Fibroblast of skin of abdomen (primary cell): ENCODE measurements around the gene NEK2. TPM values are rescaled to one million over a fixed set of nuclear protein-coding genes. Genes with fewer than 3 reads are reported as not detected.
"Not testable (repeated sequence)": the region's sequence is repeated elsewhere in the genome, so short reads cannot be mapped to it uniquely, and the experiment has no call there.

Source experiments
- DNase-seq: peaks from one replicate; pipeline ENCODE4 v3.0.0-alpha.2; 2013
- polyA plus RNA-seq, 2 experiments: library from polyadenylated mRNA; unstranded; fragments of 120-200 nt; gene quantifications; one replicate each; pipeline ENCODE4 v1.2.1, GENCODE V29; 2013; ENCODE audit not compliant: insufficient read length in 2 of 2

NEK2 gene
- polyA plus RNA-seq (2013, experiment 1 of 2; ENCODE audit: insufficient read length): 13.6 TPM
- 14.4 TPM for polyA plus RNA-seq (2013, experiment 2 of 2; ENCODE audit: insufficient read length)

DNA sequence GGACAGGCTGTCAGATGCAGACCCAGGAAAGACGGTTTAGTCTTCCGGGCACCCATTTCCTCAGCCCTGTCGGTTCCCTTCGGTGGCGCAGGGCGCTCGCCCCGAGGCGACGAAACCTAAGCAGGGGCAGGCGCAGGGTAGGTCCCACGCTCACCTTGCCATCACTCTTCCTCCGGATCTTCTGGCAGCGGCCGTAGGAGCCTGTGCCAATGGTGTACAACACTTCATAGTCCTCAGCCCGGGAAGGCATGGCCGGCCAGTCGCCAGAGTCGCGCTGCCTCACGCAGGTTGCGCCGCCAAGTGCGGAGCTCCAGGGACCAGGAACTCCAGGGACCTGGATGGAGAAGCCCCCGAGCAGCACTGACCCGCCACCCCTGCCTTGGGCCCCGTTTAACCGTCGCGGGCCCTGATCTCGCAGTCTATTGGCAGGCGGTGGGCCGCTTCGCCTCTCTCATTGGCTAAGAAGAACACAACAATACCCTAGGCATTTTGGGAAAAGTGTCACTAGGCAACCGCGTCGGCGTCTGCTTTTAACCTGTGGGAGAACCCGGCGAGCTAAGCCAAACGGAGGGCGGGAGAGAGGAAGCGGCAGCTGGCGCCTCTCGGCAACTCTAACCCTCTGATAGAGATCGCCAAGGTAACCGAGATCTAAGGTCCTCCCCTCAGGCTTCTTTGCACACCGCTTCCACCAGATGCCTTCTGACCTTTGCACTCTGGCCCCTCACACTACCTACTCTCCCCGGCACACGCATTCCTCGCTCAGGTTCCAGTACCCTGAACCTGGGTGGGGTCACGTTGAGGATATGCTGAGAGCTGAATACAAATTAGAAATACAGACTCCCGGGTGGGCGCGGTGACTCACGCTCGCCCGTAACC is at the start of gene NEK2:
NEK2 (minus strand) TSS at position 392 of the 876 bp plus-strand sequence; CDS start at position 250, 142 bp downstream.
- peak; percentile 90 for DNase-seq

DNA sequence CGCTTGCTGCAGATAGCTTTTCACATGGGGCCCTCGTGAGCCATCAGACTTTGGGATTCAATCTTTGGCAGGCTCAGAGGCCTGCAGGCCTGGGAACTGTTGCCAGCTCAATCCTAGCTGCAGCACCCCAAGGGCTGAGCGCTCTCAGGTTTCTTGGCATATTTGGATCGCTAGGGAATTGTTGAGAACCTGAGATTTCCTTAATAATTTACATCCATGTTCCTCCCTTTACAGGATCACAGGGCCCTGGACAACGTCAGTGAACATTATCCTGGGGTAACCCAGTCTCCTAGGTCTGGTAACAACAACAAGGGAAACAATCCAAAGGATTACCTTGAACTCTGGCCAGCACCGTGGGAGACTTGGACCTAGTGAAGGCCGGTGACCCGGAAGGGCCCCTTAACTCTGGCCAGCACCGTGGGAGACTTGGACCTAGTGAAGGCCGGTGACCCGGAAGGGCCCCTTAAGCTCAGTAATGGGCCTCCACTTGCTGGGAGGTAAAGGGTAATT is 49.3 kb upstream of the NEK2 start:
- no peak for DNase-seq

DNA sequence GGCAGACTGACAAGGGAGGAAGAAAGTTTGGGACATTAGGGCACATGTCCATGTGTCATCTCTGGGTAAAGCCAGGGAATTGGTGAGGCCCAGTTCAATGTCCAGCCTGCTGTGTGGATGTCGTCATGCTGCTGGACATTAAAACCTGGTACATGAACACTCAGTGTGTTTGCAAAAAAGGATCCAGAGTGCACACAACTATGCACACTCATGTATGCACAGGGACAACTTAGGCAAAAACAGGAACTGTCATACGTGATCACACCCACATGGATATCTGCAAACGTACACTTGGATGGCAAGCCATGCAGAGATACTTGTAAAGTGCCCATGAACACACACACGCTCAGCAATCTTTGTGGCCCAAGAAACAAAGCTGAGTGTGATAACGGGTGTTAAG is 47.9 kb upstream of the NEK2 start:
- no peak for DNase-seq

DNA sequence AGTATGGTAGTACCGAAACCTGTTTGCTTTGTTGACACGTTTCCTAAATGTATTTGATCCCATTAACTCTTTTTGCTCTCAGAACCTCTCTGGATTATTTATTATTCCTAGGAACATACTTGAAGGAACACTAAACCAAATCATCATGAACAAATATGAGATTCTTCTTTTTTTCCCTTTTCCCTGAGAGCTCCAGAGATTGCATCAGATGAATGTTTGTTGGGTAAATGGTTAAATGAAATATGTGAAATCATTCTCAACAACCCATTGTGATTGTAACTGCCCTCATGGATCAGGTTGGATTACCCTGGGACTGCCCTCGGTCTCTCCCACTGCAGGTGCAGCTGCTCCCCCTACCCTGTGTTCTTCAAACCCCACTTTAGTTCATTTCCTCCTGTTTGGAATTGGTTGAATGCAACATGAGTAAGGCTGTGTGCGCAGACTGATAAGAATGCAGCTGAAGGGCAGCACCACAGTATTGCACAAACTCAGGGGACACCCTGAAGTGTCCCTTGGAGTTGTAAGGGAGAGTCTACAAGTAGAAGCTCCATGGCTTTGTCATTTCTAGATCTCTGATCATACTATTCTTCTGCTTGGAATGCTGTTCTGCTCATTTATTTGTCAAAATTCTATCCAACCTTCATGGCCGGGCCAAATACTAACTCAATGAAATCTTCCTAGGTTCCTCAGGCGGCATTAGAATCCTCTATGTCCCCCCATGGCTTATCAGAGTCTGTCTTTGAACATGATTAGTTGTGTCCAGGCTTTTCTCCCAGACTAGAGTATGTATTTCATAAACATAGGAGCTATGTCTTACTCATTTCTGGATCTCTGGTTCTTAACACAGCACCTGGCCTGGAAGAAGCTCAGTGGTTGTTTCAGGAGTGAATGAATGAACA is 47.1 kb upstream of the NEK2 start:
- no peak for DNase-seq

DNA sequence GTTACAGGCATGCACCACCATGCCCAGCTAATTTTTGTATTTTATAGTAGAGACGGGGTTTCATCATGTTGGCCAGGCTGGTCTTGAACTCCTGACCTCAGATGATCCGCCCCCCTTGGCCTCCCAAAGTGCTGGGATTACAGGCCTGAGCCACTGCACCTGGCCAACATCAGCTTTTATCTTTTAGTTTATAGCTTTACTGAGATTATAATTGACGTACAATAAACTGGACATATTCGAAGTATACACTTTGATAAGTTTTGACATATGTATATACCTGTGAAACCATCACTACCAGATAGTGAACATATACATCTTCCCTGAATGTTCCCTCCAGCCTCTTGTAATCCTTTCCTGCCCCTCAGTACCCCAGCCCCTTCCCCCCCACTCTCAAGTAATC is 41.1 kb upstream of the NEK2 start:
- DNase-seq: not testable (repeated sequence)

DNA sequence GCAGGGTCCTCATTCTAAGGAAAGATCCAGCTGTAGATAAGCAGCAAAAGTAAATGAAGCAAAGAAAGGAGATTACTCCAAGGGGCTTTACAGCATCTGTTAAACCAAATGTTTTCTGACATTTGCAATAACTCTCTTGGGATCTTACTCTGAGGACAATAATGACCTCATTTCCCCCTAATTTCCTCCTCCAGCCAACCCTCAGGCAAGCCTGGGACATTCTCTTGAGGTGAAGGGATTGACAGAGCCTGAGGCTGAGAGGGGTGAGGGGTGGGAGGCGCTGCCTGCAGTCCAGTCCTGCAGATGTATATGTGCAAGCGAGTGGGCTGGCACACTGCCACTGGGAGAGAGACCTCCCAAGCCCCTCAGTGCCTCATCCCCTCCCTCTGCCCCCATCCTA is 40.5 kb upstream of the NEK2 start:
- no peak for DNase-seq

DNA sequence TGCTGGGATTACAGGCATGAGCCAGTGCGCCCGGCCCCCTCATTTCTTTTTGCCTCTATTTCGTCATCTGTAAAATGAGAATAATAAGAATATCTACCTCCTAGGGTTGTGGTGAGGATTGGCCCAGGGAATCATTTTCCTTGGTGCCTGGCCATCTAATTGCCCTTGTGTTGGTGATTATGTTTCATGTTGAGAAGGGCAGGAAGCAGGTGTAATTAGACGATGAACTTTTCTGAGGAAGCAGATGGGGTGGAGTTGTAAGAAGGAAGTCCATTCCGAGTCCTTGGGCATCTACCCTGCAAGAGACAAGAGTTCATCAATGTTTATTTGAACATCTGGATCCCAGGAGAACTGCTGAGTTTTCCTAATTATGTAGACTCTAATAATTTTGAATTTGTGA is 38.7 kb upstream of the NEK2 start:
- no peak for DNase-seq

DNA sequence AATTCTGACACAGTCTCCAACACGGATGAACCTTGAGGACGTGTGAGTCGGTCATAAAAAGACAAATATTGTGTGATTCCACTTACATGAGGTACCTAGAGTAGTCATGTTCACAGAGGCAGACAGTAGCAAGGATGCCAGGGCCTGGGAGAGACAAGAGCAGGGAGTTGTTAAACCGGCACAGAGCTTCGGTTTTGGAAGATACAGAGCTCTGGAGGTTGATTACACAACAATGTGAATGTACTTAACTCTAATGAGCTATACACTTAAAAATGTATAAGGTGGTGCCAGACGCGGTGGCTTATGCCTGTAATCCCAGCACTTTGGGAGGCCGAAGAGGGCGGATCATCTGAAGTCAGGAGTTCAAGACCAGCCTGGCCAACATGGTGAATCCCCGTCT is 37.8 kb upstream of the NEK2 start:
- DNase-seq: no peak

DNA sequence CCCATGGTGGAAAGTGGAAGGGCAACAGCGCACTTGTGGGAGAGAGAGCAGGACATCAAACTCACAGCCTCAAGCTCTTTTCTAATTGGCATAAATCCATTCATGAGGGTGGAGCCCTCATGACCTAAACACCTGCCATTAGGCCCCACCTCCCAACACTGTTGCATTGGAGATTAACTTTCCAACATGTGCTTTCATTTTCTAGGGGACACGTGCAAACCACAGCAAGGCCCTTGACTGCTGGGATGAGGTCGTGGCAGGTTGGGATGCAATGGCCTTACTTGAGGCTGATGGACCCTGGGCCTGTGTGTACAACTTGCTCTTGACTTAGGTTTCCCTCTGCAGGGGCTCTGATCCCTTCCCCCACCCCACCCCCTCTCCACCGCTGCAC is 35.9 kb upstream of the NEK2 start:
- DNase-seq: no peak

DNA sequence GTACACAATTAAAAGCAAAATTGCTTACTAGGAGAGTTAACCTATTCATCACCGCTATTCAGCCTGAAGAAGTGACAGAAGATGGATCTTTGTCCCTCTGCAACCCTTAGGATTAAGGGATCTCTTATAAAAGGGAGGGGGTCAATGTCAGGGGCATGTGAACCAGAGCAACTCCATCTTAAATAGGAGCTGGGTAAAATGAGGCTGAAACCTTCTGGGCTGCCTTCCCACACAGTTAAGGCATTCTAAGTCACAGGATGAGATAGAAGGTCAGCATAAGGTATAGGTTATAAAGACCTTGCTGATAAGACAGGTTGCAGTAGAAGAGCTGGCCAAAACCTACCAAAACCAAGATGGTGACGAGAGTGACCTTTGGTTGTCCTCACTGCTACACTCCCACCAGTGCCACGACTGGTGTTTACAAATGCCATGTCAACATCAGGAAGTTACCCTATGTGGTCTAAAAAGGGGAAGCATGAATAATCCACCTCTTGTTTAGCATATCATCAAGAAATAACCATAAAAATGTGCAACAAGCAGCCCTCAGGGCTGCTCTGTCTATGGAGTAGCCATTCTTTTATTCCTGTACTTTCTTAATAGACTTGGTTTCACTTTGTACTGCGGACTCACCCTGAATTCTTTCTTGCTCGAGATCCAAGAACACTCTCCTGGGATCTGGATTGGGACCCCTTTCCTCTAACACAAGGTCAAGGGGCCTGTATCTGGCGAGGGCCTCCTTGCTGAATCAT is 35.3 kb upstream of the NEK2 start:
- no peak for DNase-seq

DNA sequence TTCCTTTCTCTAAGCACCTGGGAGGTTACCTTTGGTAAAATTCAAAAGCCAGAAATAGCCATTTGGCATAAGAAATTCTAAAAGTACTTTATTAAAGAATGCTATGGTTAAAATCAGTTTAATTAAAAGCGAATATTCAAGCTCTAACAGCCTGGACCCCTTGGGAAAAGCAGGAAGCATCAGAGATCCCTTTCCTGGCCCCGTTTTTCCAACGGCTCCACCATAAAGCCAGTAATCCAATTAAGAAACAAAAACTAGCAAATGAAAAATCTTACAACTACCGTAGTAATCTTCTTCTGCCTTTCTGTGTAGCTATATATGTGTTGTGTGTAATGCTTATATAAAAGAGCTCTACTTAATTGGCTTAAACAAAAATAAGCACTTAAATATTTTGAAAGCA is 33.5 kb upstream of the NEK2 start:
- DNase-seq: no peak

DNA sequence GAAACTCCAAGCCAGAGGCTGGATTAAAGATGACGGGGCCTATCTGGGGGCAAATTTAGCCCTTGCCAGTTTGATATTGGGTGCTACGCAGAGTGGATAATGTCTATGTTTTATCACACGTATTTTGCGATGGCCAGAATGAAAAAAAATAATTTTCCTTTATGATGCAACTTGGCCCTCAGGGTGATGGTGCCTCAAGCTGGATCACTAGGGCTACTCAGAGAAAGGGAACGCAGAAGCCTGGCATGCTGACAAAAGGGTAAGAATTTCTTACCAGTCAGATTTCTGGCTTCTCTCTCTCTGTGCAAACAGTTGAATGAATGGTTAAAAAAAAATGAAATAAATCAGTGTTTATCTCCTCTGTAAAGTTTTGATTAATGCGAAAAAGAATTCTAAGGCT is 32.6 kb upstream of the NEK2 start:
- DNase-seq: no peak

DNA sequence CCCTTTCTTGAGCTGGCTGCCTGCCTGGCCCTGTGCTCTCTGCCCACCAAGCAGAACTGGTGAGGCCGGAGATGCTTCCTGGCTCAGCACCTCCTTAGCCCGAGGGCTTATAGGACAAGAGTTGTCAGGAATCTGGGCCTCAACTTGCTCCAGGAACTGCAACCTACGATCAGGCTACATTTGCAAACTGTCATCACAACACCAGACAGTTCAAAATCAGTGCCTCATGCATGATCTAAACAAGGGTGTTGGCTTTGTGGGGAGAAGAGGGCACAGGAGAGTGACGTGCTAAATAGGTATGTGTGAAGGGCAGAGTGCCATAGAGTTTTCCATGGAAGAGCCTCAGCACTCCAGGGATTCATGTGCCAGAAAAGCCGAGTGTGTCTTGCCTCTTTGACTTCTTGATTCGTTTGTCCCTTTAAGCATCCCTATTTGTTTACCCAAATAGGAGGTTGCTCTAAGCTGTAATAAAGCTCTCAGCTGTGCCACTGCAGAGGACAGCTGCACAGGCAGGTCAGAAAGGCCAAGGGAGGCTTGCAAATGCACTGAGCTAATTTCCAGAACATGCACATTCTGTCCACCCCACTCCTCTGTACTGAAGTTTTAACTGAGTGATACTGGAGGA is 30.2 kb upstream of the NEK2 start:
- DNase-seq: no peak

DNA sequence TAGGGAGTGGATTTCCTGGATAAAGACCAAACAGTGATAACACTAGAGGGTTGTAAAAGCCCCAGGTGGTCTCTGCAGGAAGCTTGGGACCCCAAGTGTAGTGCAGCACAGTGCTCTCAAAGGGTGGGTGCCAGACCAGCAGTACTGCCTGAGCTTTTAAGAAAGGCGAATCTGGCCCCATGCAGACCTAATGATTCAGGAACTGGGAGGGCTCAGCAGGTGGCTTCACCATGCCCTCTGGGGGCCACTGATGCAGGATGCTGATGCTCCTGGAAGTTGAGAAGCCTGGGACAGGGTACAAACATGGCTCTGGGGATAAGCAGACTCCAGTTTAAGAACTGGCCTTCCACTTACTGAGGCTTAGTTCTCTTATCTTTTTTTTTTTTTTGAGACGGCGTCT is 29.1 kb upstream of the NEK2 start:
- no peak for DNase-seq

DNA sequence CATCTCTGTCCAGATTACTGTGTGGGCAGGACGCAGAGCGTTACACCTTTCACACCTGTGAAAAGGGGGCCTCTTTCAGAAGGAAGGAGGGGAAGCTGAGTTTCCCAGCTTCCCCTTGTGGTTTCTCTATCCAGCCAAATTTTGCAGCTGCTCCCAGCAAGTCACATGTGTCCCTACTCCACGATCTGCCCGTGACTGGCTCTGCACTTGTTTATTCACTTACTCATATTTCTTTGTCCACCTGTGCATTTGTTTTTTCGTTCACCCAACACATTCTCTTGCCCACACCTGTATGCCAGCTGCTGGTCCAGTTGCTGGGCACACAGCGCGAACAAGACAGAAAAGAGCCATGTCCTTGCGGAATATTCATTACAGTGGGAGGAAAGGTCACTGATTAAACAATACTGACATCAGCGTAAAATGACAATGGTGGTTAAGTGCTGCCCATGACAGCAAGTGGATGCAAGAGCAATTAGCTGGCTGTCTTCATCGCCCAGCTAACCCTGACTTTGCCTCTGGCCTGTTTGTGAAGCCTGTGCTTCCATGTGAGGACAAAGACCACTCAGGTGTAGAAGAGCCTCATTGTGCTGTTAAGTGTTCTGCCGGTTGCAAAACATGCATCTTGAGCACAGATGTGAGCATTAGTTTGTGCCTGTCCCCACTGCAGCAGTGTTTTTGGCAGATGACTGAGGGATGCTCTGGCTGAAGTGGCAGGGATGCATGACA is 28.6 kb upstream of the NEK2 start:
- no peak for DNase-seq

DNA sequence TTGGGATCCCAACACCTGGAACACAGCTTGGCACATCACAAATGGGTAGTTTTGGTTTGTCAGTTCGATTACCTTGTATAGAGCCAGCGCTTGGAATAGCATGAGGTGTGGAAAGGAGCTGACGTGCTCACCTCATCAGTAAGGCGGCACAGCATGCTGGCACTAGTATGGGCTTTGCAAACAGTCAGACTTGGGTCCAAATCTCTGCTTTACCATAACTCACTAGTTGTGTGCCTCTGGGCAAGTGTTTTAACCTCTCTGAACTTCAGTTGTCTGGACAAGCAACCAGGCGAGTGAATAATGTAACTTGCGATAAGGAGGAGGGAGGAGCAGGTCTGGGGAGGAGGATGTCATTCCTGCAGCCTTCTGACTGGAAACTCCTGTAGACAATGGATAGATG is 26.3 kb upstream of the NEK2 start:
- DNase-seq: no peak

DNA sequence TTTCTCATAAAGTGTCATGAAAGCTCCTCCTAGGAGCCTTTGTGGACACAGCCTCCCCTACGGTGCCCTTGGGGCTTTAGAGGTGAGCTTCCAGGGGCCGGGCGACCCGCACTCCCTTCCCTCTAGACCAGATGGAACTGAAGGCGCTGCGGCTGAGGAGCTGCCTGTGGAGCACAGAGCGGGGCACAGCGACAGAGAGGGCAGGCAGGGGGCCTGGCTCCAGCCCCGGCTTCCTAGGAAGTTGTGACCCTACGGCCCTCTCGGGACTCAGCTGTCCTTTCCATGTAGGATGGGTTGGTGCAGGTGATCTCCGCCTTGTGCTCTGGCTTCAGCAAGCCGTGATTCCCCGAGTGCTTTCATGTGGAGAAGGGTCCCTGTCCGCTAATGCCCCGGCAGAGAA is 23.6 kb upstream of the NEK2 start:
- no peak for DNase-seq

DNA sequence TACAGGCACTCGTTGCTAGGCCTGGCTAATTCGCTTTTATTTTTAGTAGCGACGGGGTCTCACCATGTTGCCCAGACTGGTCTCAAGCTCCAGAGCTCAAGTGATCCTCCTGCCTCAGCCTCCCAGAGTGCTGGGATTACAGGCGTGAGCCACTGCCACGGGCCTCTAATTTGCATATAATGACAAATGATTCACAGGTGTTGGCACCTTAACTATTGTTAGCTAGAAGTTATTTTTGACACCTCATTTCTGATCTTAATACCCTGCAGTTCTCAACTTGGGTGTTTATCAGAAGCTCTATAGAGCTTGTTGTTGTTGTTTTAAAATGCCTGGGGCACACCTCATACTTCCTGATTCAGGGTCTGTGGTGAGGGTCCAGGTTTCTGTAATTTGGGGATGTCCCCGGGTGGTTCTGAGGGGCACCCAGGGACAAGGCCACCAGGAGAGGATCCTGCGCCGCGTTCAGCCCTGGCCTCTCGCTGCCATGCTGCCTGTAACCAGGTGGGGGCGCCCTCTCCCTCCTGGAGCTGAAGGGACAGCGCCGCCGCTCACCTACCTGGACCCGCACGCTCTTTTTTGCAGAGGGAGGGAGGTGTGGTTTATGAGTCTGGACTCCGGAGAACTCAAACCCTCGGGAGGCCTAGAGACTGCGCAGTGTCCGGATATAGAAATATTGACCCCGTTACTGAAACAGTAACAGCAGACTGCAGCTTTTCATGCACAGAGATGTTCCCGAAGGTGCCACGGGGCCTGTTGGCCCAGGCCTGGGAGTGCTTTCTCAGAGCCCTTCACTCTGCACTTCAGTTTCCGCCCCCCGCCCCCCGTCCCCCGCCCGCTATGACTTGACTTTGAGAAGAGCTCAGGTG is 23.0 kb upstream of the NEK2 start:
- peak; percentile 30 for DNase-seq

DNA sequence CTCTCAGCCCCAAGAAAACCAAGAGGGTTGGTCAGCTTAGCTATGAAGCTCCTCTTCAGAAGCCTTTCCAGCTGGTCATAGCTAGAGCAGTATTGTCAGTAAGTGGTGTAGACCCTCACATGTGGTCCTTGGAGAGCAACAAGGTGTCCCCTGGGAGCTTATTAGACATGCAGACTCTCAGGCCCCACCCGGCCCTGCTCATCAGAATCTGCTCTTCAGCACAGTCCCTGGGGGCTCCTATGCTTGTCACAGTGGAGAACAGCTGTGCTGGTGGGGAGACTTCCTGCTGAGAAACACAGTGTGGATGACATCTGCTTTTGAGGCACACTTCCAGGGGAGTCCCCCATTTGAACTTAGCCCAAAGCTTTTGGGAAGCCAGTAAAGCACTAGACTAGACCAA is 21.9 kb upstream of the NEK2 start:
- DNase-seq: no peak

DNA sequence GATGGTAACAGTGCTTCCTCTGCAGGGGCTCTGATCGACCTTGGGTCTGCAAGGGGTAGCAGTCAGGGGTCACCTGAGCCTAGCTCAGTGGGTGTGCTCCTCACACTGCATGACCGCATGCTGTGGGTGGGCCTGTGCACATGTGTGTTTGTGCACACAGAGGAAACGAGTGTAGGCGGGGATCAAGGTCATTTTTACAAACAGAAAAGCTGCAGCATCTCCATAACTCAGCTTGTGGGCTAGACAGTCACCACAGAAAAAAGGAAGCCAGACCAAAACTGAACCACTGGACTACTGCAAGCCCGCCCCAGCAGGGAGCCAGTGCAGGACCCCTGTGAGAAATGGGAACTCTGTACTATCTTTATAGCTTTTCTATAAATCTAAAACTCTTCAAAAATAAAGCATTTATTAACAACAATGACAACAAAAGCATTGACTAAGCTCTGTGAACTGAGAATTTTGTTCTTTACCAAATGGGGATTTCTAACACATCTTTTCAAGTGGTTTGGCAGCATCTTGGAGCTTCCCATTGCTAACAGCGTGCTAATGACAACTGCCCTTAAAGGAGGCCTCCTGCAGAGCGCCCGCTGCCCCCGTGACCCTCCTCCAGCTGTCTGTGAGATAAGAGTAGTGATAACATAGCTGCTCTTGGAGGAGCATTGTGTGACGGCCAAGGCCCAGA is 19.9 kb upstream of the NEK2 start:
- DNase-seq: no peak
